HG03457 (cell line): ENCODE measurements around the gene NBDY.
"Not testable (repeated sequence)": the region's sequence is repeated elsewhere in the genome, so short reads cannot be mapped to it uniquely, and the experiment has no call there.

Experiments used
- ATAC-seq: cut with Tn5 transposase; IDR thresholded peaks from one replicate; pipeline ENCODE4 v1.9.1; 2021; ENCODE audit warnings: moderate number of reproducible peaks; ENCODE audit not compliant: unreplicated experiment

Gene NBDY

DNA sequence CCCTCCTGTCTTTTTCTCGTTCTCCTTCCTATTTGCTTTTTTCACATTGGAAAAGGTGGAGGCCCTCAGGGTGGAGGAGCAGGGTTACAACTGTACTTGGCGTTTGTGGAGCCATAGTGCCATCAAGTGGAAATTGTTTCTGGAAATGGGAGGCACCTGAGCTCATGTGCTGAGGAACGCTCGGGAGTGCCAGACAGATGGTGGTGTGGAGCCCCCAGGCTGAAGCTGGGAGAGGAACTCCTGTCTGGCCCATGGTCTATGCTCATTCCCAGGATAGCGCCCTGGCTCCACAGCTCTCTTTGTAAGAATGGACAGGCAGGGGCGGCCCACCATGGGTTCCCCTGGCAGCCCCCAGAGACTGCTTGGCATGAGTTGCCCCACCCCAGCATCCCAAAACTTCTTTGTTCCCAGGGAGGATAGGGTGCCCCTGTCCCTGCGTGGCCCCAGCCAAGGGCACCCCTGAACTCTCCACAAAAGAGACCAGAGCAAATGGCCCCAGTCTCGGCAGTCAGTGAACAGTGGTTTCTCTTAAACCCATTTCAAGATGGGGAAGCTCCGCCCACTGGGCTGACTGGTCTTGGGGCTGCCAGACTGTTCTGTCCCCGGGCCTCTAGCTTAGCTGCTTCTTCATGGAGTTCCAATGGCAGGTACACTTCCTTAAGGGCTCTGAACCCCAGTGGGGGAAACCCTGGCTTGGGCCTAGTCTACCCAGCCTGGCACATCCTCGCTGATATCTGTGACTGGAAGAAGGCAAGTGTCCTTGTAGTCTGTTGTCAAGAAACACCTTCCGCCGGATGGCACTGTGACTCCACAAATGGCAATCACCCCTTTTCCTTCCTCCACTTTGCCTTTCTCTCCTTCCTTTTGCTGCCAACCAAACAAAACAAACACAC, 70.1 kb downstream of the NBDY start:
- ATAC-seq = no peak

DNA sequence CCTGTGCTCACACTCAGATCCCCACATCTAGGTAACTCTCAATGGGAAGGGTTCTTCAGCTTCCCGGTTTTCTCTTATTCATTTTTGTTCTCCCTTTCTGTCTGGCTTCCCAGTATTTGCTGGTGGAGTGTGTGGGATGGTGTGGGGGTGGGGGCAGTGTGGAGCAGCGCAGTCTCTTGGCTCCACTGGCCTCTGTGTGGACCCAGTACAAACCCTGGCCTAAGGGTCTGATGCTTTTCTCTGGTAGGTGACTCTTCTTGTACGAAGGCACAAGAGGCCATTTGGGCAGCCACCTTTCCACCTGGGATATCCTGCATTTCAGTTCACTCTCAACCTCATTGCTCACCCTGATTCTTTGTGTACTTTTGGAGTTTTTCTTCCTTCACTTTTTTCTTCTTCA, 71.3 kb downstream of the NBDY start:
- no peak for ATAC-seq

DNA sequence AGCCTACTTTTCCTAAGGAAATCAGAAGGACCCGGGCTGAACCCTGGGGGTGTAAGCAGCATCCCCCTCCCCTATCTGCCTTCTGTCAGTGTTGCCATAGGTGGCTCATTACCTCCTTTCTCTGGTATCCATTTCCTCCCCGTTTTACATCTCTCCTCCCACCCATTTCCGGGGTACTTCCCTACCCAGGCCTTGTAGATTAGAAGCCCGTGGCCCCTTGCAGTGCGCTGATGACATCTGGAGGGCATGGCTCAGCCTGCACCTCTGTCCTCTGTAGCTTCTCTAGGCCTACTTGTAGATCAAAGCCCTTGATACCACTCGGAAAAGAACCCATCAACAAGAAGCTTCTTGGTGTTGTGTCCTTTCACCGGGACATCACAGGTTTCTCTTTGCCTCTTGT, 71.8 kb downstream of the NBDY start:
- no peak for ATAC-seq

DNA sequence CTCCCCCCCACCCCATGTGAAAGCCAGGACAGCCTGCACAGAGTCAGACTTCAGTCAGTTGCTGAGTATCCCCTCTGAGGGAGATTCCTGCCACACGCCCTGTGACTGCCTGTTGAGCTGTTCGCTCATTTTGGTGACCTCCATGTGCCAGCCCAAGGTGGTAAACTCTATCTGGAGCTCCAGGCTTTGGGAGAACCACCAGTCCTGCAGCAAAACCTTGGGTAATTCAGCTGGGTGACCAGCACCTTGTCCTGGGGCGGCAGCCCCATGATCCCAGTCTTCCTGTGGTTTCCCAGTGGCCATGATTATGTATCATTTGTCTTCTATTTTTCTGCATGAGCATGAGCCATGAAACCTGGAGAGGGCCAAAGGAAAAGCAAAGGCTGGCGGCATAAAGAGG, 73.4 kb downstream of the NBDY start:
- ATAC-seq = no peak

DNA sequence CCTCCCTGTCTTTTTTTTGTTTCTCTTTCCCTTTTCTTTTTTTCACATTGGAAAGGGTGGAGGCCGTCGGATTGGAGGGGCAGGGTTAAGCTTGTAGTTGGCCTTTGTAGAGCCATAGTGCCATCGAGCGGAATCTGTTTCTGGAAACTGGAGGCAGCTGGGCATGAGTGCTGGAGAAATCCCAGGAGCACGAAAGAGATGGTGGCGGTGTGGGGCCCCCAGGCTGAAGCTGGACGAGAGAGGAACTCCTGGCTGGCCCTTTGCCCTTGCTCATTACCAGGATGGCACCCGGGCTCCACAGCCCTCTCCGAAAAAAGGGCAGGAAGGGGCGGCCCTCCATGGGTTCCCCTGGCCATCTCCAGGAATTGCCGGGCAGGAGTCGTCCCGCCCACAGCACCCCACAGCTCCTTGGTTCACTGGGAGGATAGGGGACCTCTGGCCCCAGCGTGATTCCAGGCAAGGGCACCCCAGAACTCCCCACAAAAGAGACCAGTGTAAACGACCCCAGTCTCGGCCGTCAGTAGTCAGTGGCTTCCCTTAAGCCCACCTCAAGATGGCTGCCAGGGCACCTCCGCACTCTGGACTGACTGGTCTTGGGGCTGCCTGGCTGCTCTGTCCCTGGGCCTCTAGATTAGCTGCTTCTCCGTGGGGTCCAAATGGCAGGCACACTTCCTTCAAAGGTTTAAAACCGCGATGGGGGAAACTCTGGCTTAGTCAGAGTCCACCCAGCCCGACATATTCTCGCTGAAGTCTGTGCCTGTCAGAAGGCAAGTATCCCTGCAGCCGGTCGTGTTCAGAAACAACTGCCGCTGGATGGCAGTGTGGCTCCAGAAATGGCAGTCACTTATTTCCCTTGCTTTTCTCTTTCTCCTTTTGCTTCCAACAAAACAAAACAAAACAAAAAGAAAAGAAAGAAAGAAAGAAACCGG, 74.1 kb downstream of the NBDY start:
- no peak for ATAC-seq

DNA sequence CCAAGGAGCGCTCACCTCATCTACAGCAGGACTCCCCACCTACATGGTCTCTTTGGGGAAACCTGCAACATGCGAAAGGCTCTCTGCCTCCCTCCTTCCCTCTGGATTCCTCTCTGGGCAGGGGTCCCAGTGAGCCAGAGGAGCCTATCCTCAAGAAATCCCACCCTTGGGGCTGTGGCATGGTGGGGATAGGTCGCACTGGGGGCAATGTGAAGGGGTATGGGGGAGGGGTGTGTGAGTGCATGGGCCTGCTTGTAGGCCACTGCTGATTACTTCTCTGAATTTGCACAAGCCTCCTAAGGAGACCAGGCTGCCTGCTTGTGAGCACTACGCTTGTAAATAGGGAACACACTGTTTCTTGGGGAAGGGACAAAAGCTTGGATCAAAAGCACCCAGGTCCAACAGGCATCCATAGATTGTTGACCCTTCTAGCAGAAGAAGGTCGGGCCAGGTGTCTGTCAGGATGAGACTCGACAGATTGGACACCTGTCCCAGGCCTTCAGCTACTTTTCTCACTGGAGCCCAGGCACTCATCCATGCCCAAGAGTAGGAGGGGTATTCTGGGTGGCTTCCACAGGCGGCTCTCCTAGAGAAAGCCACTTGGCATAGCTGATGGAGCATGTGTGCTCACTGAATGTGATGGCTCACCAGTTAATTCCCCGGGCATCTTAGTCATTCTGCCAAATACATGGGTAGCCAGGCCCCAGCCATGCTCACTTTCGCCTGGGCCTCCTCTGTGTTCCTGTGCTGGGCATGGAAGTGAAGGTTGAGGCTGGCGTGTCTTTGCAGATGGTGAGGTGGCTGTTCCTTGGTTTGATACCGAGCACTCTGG, 75.0 kb downstream of the NBDY start:
- ATAC-seq = no peak

DNA sequence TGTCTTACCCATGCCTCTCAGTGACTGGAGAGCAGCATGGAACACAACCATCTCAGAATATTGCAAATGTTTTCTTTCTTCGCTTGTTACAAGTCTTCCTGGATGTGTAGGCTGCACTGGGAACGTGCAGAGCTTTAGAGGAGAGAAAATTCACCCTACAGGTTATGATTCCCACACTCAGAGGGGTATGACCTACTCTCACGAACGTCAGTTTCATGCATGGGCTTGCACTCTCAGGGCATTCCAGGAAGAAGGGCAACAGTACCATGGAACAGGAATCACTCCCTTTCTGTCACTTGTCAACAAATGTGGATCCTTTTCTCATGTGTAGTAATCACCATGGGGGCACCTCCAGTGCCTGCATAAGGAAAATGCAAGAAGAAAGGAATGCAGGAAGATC, 75.8 kb downstream of the NBDY start:
- ATAC-seq = no peak

DNA sequence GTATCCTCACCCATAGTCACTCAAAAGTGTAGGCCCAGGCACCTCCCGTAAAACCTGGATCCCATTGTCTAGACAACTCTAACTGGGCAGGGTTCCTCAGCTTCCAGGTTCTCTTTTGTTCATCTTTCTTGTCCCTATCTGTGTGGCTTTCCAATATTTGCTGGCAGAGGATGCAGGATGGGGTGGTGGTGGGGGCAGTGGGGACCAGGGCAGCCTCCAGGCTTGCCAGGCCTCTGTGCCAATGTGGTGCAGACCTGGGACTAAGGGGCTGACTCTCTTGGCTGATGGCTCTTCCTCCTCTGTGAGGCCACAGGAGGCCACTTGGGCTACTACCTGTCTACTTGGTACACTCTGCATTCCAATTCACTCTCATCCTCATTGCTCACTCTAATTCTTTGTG, 76.4 kb downstream of the NBDY start:
- no peak for ATAC-seq

DNA sequence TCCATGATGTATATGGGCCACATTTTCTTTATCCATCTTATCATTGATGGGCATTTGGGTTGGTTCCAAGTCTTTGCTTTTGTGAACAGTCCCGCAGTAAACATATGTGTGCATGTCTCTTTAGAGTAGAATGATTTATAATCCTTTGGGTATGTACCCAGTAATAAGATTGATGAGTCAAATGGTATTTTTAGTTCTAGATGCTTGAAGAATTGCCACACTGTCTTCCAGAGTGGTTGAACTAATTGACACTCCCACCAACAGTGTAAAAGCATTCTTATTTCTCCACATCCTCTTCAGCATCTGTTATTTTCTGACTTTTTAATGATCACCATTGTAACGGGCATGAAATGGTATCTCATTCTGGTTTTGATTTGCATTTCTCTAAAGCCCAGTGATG, 77.1 kb downstream of the NBDY start:
- ATAC-seq = not testable (repeated sequence)

DNA sequence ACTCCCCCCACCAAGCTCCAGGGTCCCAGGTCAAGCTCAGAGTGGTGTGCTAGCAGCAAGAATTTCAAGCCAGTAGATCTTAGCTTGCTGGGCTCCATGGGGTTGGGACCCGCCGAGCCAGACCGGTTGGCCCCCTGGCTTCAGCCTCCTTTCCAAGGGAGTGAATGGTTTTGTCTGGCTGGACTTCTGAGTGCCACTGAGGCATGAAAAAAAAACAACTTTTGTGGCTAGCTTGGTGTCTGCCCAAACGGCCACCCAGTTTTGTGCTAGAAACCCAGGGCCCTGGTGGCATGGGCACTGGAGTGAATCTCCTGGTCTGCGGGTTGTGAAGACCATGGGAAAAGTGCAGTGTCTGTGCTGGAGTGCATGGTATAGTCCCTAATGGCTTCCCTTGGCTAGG, 82.6 kb downstream of the NBDY start:
- ATAC-seq = no peak

DNA sequence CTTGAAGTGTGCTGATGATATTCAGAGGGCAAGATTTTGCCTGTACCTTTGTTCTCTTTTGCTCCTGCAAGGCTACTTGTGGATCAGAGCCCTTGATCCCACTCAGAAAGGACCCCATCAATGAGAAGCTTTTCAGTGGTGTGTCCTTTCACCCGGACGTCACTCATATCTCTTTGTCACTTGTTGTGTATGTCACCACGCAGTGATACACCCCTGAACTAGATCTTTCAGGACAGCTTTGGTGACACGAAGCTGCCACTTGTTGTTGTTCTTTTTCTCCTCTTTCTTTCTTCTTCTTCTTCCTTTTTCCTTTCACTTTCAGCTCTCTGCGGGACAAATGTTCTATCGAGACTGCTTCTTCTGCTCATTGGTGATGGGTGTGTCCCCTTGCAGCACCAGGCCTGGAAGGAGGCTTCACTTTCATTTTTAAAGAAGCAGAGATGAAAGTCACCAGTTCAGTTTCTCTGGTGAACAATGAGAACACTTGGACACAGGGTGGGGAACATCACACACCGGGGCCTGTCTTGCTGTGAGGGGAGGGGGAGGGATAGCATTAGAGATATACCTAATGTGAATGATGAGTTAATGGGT, 83.6 kb downstream of the NBDY start:
- peak; percentile 89 for ATAC-seq

DNA sequence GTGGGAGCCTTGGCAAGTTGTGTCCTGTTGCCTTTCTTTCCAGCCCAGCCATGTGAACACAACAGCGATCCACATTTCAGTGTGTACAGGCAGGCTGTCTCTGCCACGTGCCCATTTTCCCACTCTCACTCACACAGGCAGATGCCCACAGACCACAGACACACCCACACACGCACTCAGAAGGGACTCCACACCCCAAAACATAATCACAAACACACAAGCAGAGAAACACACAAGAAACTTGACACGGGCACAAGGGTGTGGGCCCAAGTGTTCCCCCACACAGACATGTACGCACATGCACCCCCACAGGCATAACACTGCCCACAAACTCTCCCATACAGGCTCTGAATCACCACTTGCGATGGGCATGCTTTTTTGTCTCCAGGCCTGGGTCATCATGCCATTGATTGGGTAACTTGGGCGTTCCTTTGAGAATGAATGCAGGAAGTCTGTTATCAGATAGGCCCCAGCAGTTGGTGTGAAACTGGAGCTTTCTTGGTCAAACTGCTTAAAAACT, 84.3 kb downstream of the NBDY start:
- peak; percentile 40 for ATAC-seq

DNA sequence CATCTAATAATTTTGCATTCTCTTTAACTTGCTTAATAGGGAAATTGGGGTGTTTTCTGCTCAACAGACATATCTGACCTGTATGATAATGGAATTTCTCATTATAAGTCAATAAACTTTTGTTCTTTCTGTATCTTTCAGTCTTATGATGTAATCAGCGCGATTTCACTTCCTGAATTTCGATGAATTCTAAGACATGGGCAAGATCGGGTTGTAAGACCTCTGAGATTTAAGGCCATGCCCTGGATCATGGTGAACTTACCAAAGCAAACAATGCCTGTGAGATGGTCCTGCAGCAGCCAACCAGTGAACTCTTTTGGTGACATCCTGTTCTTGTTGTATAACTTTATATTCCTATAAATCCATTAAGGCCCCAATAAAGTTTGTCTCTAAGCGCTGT, 88.1 kb downstream of the NBDY start:
- no peak for ATAC-seq

DNA sequence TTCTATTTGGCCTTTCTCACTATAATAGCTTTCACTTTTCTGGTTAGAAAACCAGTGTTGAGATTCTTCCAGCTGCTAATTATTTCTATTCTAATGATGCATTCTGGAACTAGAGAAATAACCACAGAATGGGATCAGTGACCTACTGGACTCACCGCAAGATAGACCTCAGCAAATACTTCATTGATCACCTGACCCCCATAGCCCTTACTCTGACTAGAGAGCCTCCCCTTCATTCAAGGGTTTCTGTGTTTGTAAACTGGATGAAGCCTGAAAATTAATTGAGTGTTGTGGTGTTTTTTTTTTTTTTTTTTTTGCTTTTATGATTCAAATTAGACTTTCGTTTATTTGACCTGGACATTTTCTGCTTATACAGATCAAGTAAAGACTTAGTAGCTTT, 97.0 kb downstream of the NBDY start:
- ATAC-seq = no peak

DNA sequence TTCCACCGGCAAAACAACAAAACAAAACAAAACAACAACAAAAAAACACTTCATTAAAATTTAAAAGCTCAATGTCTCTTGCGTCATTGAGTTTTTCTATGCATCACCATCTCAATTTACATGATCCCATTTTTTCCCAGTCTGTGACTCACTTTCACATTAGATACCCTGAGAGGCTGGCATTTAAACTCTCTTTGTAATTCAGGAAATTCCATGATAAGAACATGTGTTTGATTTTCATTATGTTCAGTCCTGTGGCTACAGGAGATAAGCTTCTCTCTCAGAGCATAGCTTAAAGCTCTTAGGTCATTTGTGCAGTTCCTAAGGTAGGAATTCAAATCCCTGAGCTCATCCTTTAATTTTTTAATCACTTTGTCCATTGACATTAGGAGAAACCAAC, 104.6 kb downstream of the NBDY start:
- ATAC-seq = no peak

DNA sequence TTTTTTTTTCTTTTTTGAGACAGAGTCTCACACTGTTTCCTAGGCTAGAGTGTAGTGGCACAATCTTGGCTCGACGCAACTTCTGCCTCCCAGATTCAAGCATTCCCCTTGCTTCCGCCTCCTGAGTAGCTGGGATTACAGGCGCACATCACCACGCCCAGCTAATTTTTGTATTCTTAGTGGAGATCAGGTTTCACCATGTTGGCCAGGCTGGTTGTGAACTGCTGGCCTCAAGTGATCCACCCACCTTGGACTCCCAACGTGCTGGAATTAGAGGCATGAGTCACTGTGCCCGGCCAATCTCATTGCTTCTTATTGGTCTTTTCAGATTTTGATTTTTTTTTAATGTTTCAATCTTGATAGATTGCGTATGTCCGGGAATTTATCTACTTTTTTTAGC, 124.4 kb downstream of the NBDY start:
- ATAC-seq = no peak

DNA sequence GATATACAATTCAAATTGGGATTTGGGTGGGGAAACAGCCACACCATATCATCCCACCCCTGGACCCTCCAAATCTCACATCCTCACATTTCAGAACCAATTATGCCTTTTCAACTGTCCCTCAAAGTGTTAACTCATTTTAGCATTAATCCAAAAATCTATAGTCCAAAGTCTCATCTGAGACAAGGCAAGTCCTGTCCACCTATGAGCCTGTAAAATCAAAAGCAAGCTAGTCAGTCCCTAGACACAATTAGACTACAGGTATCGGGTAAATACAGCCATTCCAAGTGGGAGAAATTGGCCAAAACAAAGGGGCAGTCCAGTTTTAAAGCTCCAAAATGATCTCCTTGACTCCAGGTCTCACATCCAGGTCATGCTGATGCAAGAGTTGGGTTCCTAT, 128.0 kb downstream of the NBDY start:
- no peak for ATAC-seq

DNA sequence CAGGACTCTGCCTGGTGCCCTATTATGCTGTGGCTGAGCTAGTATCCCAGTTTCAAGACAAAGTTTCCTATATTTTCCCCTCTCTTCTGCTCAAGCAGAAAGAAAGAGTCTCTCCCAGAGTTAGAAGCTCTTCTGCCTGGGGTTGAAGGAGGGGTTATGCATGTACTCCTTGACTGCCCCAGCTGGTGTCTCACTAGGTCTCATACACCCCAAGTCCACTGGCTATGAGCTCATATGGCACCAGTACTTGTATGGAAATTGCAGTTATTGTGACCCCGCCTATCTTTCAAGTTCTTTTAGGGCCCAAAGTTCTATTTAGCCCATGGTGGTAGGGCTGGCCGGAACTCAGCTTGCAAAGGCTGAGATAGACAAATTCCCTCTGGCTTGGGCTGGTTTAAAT, 131.8 kb downstream of the NBDY start:
- no peak for ATAC-seq
